Measurements from ENCODE around the gene PPP2R2B. TPM values are rescaled to one million over a fixed set of nuclear protein-coding genes. Genes with fewer than 3 reads are reported as not detected.

PPP2R2B gene
- total RNA-seq, 4 donors from 2014 or later, result 1.2 to 4.0 (median 2.1) TPM

- WGBS, result 76% methylated on average over 5 of the region's 5 CpGs
Observed at GRCh38 chr5:146906803-146907202, 28.2 kb upstream of the PPP2R2B start.

GRCh38 chr5:146904890-146905289 lies 26.3 kb upstream of the PPP2R2B start:
- no peaks in the 10 kb centered on the region for H3K27me3 ChIP-seq
- no peaks in the 10 kb centered on the region for H3K9me3 ChIP-seq
- TF ChIP-seq EP300 (IDR thresholded peaks at IDR 0.05) (no peak), POLR2A (IDR thresholded peaks at IDR 0.05; ENCODE audit: low read depth) (no peak), CTCF (IDR thresholded peaks at IDR 0.05) (no peak), POLR2AphosphoS5 (IDR thresholded peaks at IDR 0.05) (no peak)
- 90% methylated on average over 1 of the region's 1 CpG for WGBS
- intact Hi-C loops (cut with DNase I), result no loop called here
- H3K27ac ChIP-seq (replicated peaks in 1 of 4), result no peak overlapping the region
- DNase-seq (ENCODE audit: extremely low spot score), result no peak
- H3K36me3 ChIP-seq, result no peaks in the 10 kb centered on the region
- H3K4me3 ChIP-seq, result no peak overlapping the region
- H3K4me1 ChIP-seq, result no peaks in the 10 kb centered on the region

More at GRCh38 chr5:146906803-146907202, 28.2 kb upstream of the PPP2R2B start:
- TF ChIP-seq CTCF (IDR thresholded peaks at IDR 0.05) (no peak), POLR2AphosphoS5 (IDR thresholded peaks at IDR 0.05) (no peak), EP300 (IDR thresholded peaks at IDR 0.05) (no peak), POLR2A (IDR thresholded peaks at IDR 0.05; ENCODE audit: low read depth) (no peak)
- Histone ChIP-seq H3K27ac (replicated peaks in 1 of 4) (no peak overlapping the region), H3K27me3 (no peaks in the 10 kb centered on the region), H3K4me1 (no peaks in the 10 kb centered on the region), H3K36me3 (no peaks in the 10 kb centered on the region), H3K9me3 (no peaks in the 10 kb centered on the region), H3K4me3 (no peak overlapping the region)
- DNase-seq (ENCODE audit: extremely low spot score), result no peak
- intact Hi-C loops (cut with DNase I), result no loop called here

- Histone ChIP-seq H3K36me3 (no peaks in the 10 kb centered on the region), H3K9me3 (no peaks in the 10 kb centered on the region), H3K27ac (replicated peaks in 1 of 4) (no peak overlapping the region), H3K27me3 (no peaks in the 10 kb centered on the region), H3K4me3 (no peak overlapping the region), H3K4me1 (no peaks in the 10 kb centered on the region)
- no peak for DNase-seq (ENCODE audit: extremely low spot score)
- WGBS, result 90% methylated on average over 1 of the region's 1 CpG
- no peak for TF ChIP-seq CTCF (IDR thresholded peaks at IDR 0.05)
- no peak for TF ChIP-seq EP300 (IDR thresholded peaks at IDR 0.05)
- no peak for TF ChIP-seq POLR2AphosphoS5 (IDR thresholded peaks at IDR 0.05)
- no peak for TF ChIP-seq POLR2A (IDR thresholded peaks at IDR 0.05; ENCODE audit: low read depth)
- intact Hi-C loops (cut with DNase I), result no loop called here
Observed at GRCh38 chr5:146903789-146904188, 25.2 kb upstream of the PPP2R2B start.

GRCh38 chr5:146902471-146902870 lies 23.9 kb upstream of the PPP2R2B start:
- no peak for DNase-seq (ENCODE audit: extremely low spot score)
- Histone ChIP-seq H3K4me3 (no peak overlapping the region), H3K27me3 (no peaks in the 10 kb centered on the region), H3K9me3 (no peaks in the 10 kb centered on the region), H3K4me1 (no peaks in the 10 kb centered on the region), H3K27ac (replicated peaks in 1 of 4) (no peak overlapping the region), H3K36me3 (no peaks in the 10 kb centered on the region)
- intact Hi-C loops (cut with DNase I), result no loop called here
- WGBS, result 90% methylated on average over 3 of the region's 3 CpGs
- TF ChIP-seq POLR2A (IDR thresholded peaks at IDR 0.05; ENCODE audit: low read depth) (no peak), CTCF (IDR thresholded peaks at IDR 0.05) (no peak), POLR2AphosphoS5 (IDR thresholded peaks at IDR 0.05) (no peak), EP300 (IDR thresholded peaks at IDR 0.05) (no peak)

- no peaks in the 10 kb centered on the region for H3K36me3 ChIP-seq
- 86% methylated on average over 3 of the region's 3 CpGs for WGBS
- no peak for DNase-seq (ENCODE audit: extremely low spot score)
- intact Hi-C loops (cut with DNase I), result no loop called here
- no peaks in the 10 kb centered on the region for H3K4me1 ChIP-seq
- H3K4me3 ChIP-seq, result no peak overlapping the region
- H3K27ac ChIP-seq (replicated peaks in 1 of 4), result no peak overlapping the region
- no peak for TF ChIP-seq POLR2AphosphoS5 (IDR thresholded peaks at IDR 0.05)
- no peak for TF ChIP-seq EP300 (IDR thresholded peaks at IDR 0.05)
- TF ChIP-seq POLR2A (IDR thresholded peaks at IDR 0.05; ENCODE audit: low read depth), result no peak
- TF ChIP-seq CTCF (IDR thresholded peaks at IDR 0.05), result no peak
- H3K9me3 ChIP-seq, result no peaks in the 10 kb centered on the region
- no peaks in the 10 kb centered on the region for H3K27me3 ChIP-seq
Observed at GRCh38 chr5:146897061-146897460, 18.5 kb upstream of the PPP2R2B start.

All from esophagus muscularis mucosa (tissue), 4 donors.